ENCODE data around the gene ISOC1.

DNA sequence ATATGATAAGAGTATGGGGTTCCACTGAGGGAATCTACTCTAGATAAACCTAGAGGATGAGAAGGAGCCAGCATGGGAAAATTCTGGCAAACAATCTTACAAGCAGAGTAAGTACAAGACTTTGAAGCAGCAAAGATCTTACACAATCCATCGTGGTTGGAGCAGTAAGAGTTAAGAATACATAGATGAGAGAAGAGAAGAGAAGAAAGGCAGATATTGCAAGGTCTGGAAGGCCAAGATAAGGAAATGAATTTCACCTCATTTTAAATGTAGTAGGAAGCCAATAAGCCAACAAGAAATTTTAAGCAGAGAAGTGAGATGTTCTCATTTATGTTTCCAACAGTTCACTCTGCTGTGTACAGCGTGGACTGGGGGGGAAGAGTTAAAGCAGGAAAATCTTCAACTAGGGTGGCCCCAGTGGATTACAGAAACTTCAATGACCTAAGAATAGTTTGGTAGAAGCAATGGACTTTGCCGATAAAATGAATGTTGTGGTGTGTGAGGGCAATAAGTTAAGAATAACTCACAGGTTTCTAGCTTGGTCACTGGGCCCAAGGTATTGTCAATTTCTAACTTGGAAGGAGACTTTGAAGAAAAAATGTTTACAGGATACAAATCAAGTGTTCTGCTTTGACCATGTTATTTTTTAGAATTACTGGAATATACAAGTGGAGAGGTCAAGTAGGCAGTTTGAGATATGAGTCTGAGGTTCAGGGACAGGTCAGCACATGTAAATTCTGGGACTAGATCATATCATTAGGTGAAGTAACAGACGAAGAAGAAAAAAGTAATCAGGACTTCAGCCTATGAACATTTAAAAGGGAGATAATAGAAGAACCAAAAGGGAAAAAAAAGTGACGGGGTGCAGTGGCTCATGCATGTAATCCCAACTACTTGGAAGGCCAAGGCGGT lies 12.1 kb upstream of the ISOC1 start:
- TF ChIP-seq, protein P1, sequence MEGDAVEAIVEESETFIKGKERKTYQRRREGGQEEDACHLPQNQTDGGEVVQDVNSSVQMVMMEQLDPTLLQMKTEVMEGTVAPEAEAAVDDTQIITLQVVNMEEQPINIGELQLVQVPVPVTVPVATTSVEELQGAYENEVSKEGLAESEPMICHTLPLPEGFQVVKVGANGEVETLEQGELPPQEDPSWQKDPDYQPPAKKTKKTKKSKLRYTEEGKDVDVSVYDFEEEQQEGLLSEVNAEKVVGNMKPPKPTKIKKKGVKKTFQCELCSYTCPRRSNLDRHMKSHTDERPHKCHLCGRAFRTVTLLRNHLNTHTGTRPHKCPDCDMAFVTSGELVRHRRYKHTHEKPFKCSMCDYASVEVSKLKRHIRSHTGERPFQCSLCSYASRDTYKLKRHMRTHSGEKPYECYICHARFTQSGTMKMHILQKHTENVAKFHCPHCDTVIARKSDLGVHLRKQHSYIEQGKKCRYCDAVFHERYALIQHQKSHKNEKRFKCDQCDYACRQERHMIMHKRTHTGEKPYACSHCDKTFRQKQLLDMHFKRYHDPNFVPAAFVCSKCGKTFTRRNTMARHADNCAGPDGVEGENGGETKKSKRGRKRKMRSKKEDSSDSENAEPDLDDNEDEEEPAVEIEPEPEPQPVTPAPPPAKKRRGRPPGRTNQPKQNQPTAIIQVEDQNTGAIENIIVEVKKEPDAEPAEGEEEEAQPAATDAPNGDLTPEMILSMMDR (IDR thresholded peaks at IDR 0.05), result no peak
- no peak for TF ChIP-seq POLR2A (IDR thresholded peaks at IDR 0.05)
